B cell (primary cell): Measurements from ENCODE around the gene TRPC4AP.

ENCODE experiments used
- CTCF ChIP-seq: fragments of 200-600 bp; IDR thresholded peaks from one replicate; pipeline ENCODE4 v1.8.0; 2022; ENCODE audit warnings: antibody characterized with exemption, mild to moderate bottlenecking
- EZH2 ChIP-seq: IDR thresholded peaks from 2 replicates; pipeline ENCODE4 v1.6.1; 2012; ENCODE audit warnings: borderline replicate concordance, low read depth, mild to moderate bottlenecking, moderate library complexity, low read length; ENCODE audit not compliant: insufficient read depth, poor library complexity, severe bottlenecking

DNA sequence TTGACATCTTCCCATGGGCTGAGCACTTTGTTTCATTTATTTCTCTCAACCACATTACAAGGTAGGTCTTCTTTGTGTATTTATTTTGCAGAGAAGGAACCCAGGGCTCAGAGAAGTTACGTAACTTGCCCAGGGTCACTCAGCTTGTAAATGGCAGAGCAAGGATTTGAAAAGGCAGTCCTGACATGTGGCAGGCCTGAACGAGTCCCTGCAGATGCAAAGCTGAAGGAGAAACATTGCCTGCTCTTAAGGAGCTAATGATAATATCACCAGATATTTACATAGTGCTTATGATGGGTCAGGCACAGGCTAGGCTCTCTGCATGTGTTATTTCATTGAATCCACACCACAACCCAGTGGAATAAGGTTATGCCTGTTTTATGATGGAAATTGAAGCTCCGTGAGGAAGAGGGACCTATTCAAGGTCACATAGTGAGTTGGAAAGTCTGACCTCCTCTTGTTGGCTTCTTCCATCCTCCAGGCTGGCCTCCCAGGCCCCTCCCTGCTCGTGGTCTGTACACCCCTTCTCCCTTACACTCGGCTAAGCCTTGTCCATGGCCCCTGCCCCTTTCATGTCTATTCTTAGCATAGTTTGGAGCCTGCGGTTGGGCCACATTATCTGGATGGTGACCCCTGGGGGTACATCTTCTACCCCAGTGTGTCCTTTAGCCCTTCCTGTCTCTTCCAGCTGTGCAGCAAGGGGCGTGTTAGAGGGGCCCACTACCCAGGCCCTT lies 124.4 kb downstream of the TRPC4AP start:
- TF ChIP-seq EZH2 (no peak), CTCF (no peak)
